Measurements from ENCODE around the gene SLAIN2.

Gene SLAIN2

DNA sequence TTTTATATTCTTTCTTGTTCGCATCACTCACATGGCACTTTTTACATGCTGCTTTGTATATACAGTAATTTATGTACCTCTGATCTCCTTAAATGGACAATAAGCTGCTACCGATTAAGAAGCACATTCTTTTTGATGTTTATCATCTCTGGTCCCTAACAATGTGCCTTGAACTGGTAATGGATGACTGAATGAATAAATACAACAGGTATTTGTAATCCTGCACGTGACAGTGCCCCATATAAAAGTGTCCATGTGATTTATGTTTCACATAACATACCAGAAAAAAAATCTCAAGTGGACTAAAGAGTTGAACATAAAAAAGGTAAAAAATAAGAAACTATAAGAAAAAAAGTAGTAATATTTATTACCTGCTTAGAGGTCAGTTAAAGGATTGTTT is 7.7 kb upstream of the SLAIN2 start:
- TF ChIP-seq, protein P1, sequence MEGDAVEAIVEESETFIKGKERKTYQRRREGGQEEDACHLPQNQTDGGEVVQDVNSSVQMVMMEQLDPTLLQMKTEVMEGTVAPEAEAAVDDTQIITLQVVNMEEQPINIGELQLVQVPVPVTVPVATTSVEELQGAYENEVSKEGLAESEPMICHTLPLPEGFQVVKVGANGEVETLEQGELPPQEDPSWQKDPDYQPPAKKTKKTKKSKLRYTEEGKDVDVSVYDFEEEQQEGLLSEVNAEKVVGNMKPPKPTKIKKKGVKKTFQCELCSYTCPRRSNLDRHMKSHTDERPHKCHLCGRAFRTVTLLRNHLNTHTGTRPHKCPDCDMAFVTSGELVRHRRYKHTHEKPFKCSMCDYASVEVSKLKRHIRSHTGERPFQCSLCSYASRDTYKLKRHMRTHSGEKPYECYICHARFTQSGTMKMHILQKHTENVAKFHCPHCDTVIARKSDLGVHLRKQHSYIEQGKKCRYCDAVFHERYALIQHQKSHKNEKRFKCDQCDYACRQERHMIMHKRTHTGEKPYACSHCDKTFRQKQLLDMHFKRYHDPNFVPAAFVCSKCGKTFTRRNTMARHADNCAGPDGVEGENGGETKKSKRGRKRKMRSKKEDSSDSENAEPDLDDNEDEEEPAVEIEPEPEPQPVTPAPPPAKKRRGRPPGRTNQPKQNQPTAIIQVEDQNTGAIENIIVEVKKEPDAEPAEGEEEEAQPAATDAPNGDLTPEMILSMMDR (IDR thresholded peaks at IDR 0.05; ENCODE audit: low read depth, low read length) = no peak
- no peak for DNase-seq (ENCODE audit: low read depth, low spot score)
- no peak overlapping the region for H3K4me3 ChIP-seq (ENCODE audit: low read depth, low read length)
- in situ Hi-C loops (cut with HindIII; ENCODE audit: low sequenced_read_pairs) = no loop called here

- no peak for DNase-seq (ENCODE audit: low read depth, low spot score)
- no peak overlapping the region for H3K4me3 ChIP-seq (ENCODE audit: low read depth, low read length)
- in situ Hi-C loops (cut with HindIII; ENCODE audit: low sequenced_read_pairs) = no loop called here
- TF ChIP-seq, protein P1 (IDR thresholded peaks at IDR 0.05; ENCODE audit: low read depth, low read length) = no peak
These were observed 7.1 kb upstream of the SLAIN2 start for GRCh38 chr4:48334236-48334635.

DNA sequence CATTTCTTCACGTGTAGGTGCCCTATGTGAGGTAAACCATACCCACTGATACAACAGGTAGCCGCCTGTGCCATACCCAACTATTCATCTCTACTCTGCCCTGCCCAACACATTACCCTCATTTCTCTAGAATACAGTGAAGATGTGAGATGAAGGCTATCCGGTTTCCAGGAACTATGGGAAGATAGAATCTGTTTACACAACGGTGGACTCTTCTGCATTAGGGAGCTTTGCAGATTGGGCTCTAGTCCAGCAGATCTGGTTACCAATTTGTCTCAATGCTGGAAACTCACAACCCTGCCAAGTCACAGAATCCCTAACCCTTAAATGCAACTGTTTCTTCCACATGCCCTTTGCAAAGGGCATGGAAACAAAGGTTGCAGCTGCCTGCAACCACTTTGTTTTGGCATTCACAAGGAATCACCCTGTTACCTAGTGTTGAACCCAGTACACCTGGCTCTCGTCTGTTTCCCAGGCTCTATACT is 6.4 kb upstream of the SLAIN2 start:
- DNase-seq (ENCODE audit: low read depth, low spot score) = no peak
- H3K4me3 ChIP-seq (ENCODE audit: low read depth, low read length) = no peak overlapping the region
- TF ChIP-seq, protein P1 (IDR thresholded peaks at IDR 0.05; ENCODE audit: low read depth, low read length) = no peak
- in situ Hi-C loops (cut with HindIII; ENCODE audit: low sequenced_read_pairs) = no loop called here

GRCh38 chr4:48336146-48336870 is 5.0 kb upstream of the SLAIN2 start:
- no peak for DNase-seq (ENCODE audit: low read depth, low spot score)
- in situ Hi-C loops (cut with HindIII; ENCODE audit: low sequenced_read_pairs) = no loop called here

GRCh38 chr4:48337731-48338130 is 3.6 kb upstream of the SLAIN2 start:
- TF ChIP-seq, protein P1 (IDR thresholded peaks at IDR 0.05; ENCODE audit: low read depth, low read length) = no peak
- in situ Hi-C loops (cut with HindIII; ENCODE audit: low sequenced_read_pairs) = no loop called here
- no peak overlapping the region for H3K4me3 ChIP-seq (ENCODE audit: low read depth, low read length)
- DNase-seq (ENCODE audit: low read depth, low spot score) = no peak

More at GRCh38 chr4:48336146-48336870, 5.0 kb upstream of the SLAIN2 start:
- TF ChIP-seq, protein P1 (IDR thresholded peaks at IDR 0.05; ENCODE audit: low read depth, low read length) = no peak
- H3K4me3 ChIP-seq (ENCODE audit: low read depth, low read length) = no peak overlapping the region

GRCh38 chr4:48339642-48340041 is 1.7 kb upstream of the SLAIN2 start:
- in situ Hi-C loops (cut with HindIII; ENCODE audit: low sequenced_read_pairs) = no loop called here
- TF ChIP-seq, protein P1 (IDR thresholded peaks at IDR 0.05; ENCODE audit: low read depth, low read length) = no peak
- DNase-seq (ENCODE audit: low read depth, low spot score) = no peak
- no peak overlapping the region for H3K4me3 ChIP-seq (ENCODE audit: low read depth, low read length)
